MM.1S (cell line): ENCODE results near the gene SOX9.

Experiments
- DNase-seq: peaks from one replicate; pipeline ENCODE4 v3.0.0-alpha.2; 2015
- H2AFZ ChIP-seq: fragments of 300-600 bp; sonication (generic); 2 replicates; pipeline ENCODE4 v1.6.0; 2016; ENCODE audit warnings: antibody characterized with exemption, low read length
- H3F3A ChIP-seq: fragments of 300-600 bp; sonication (generic); 2 replicates; pipeline ENCODE4 v1.6.1; 2016; ENCODE audit warnings: mild to moderate bottlenecking, antibody characterized with exemption, low read length, moderate library complexity, mixed read lengths; ENCODE audit not compliant: insufficient read depth
- H3K27ac ChIP-seq: fragments of 300-600 bp; sonication (generic); 2 replicates; pipeline ENCODE4 v1.5.1; 2016; ENCODE audit warnings: mild to moderate bottlenecking, low read length
- H3K27me3 ChIP-seq: fragments of 300-600 bp; sonication (generic); replicated peaks from 2 replicates; pipeline ENCODE4 v1.6.0; 2016; ENCODE audit warnings: low read length; ENCODE audit not compliant: insufficient read depth
- H3K36me3 ChIP-seq: fragments of 300-600 bp; sonication (generic); replicated peaks from 2 replicates; pipeline ENCODE4 v1.6.1; 2016; ENCODE audit warnings: mild to moderate bottlenecking, low read length, mixed read lengths; ENCODE audit not compliant: insufficient read depth
- H3K4me1 ChIP-seq: fragments of 300-600 bp; sonication (generic); 2 replicates; pipeline ENCODE4 v1.6.1; 2016; ENCODE audit warnings: low read length, mixed read lengths
- H3K4me2 ChIP-seq: fragments of 300-600 bp; sonication (generic); 2 replicates; pipeline ENCODE4 v1.6.0; 2016; ENCODE audit warnings: low read depth, low read length
- H3K4me3 ChIP-seq: fragments of 300-600 bp; sonication (generic); 2 replicates; pipeline ENCODE4 v1.5.1; 2016; ENCODE audit warnings: low read length, mixed read lengths
- H3K79me2 ChIP-seq: fragments of 300-600 bp; sonication (generic); 2 replicates; pipeline ENCODE4 v1.6.1; 2016; ENCODE audit warnings: mixed run types, low read length, mixed read lengths
- H3K9ac ChIP-seq: fragments of 300-600 bp; sonication (generic); 2 replicates; pipeline ENCODE4 v1.6.1; 2016; ENCODE audit warnings: low read length, mixed read lengths
- H3K9me2 ChIP-seq: fragments of 300-600 bp; sonication (generic); replicated peaks from 2 replicates; pipeline ENCODE4 v1.6.1; 2016; ENCODE audit warnings: mild to moderate bottlenecking, low read length, mixed read lengths; ENCODE audit not compliant: insufficient read depth
- H3K9me3 ChIP-seq: fragments of 300-600 bp; sonication (generic); replicated peaks from 2 replicates; pipeline ENCODE4 v1.6.1; 2016; ENCODE audit warnings: mild to moderate bottlenecking, low read length, mixed read lengths; ENCODE audit not compliant: insufficient read depth
- H4K20me1 ChIP-seq: fragments of 300-600 bp; sonication (generic); 2 replicates; pipeline ENCODE4 v1.6.1; 2016; ENCODE audit warnings: mild to moderate bottlenecking, low read length, moderate library complexity, mixed read lengths; ENCODE audit not compliant: insufficient read depth
- CTCF ChIP-seq: fragments of 300-600 bp; sonication (generic); IDR thresholded peaks from 2 replicates; pipeline ENCODE4 v1.5.1; 2016; ENCODE audit warnings: antibody characterized with exemption, low read length, mixed read lengths
- EZH2 ChIP-seq: fragments of 300-600 bp; sonication (generic); optimal IDR thresholded peaks from 2 replicates; pipeline ENCODE3; 2017; ENCODE audit warnings: low read depth, mild to moderate bottlenecking, antibody characterized with exemption, low read length, mixed read lengths
- EZH2phosphoT487 ChIP-seq: fragments of 300-600 bp; sonication (generic); IDR thresholded peaks from 2 replicates; pipeline ENCODE4 v1.6.1; 2018; ENCODE audit warnings: antibody characterized with exemption, low read length

SOX9 gene

GRCh38 chr17:72173499-72174116, 52.8 kb downstream of the SOX9 start:
- Histone ChIP-seq H3F3A (no peaks in the 10 kb centered on the region), H4K20me1 (no peaks in the 10 kb centered on the region), H2AFZ (no peak overlapping the region), H3K27me3 (no peaks in the 10 kb centered on the region), H3K79me2 (no peaks in the 10 kb centered on the region), H3K4me1 (no peaks in the 10 kb centered on the region), H3K9me2 (no peaks in the 10 kb centered on the region), H3K27ac (no peak overlapping the region), H3K4me2 (no peak overlapping the region), H3K9me3 (no peaks in the 10 kb centered on the region), H3K4me3 (no peak overlapping the region), H3K36me3 (no peaks in the 10 kb centered on the region), H3K9ac (no peak overlapping the region)
- no peak for TF ChIP-seq CTCF
- no peak for TF ChIP-seq EZH2
- no peak for TF ChIP-seq EZH2phosphoT487
- DNase-seq, result no peak

GRCh38 chr17:72175263-72175662, 54.4 kb downstream of the SOX9 start:
- no peak for TF ChIP-seq EZH2phosphoT487
- no peak for TF ChIP-seq EZH2
- no peak for TF ChIP-seq CTCF
- no peaks in the 10 kb centered on the region for H3K27me3 ChIP-seq
- H3K4me3 ChIP-seq, result no peak overlapping the region
- no peak overlapping the region for H2AFZ ChIP-seq
- no peak for DNase-seq
- no peak overlapping the region for H3K4me2 ChIP-seq
- H3K79me2 ChIP-seq, result no peaks in the 10 kb centered on the region
- no peak overlapping the region for H3K9ac ChIP-seq
- no peaks in the 10 kb centered on the region for H3K9me2 ChIP-seq
- H3F3A ChIP-seq, result no peaks in the 10 kb centered on the region
- H3K27ac ChIP-seq, result no peak overlapping the region
- no peaks in the 10 kb centered on the region for H3K36me3 ChIP-seq
- H3K4me1 ChIP-seq, result no peaks in the 10 kb centered on the region
- no peaks in the 10 kb centered on the region for H3K9me3 ChIP-seq
- H4K20me1 ChIP-seq, result no peaks in the 10 kb centered on the region
